Fibroblast of the conjunctiva (primary cell): ENCODE data around the gene BLOC1S4.
"Not testable (repeated sequence)": the region's sequence is repeated elsewhere in the genome, so short reads cannot be mapped to it uniquely, and the experiment has no call there.

ENCODE experiments used
- DNase-seq: peaks from one replicate; pipeline ENCODE4 v3.0.0-alpha.2; 2010; ENCODE audit warnings: low read depth

Gene BLOC1S4

GRCh38 chr4:6716018-6716911 lies at the start of gene BLOC1S4:
BLOC1S4 (plus strand) TSS chr4:6716174; CDS start chr4:6716210, 36 bp downstream.
- peak; percentile 80 for DNase-seq

- DNase-seq, result no peak
Measured at GRCh38 chr4:6668391-6668790, 47.6 kb upstream of the BLOC1S4 start.

- no peak for DNase-seq
Measured at GRCh38 chr4:6671648-6672047, 44.3 kb upstream of the BLOC1S4 start.

GRCh38 chr4:6672131-6672530 lies 43.8 kb upstream of the BLOC1S4 start:
- no peak for DNase-seq

- DNase-seq, result not testable (repeated sequence)
Measured at GRCh38 chr4:6672541-6673190, 43.3 kb upstream of the BLOC1S4 start.

- DNase-seq, result not testable (repeated sequence)
Measured at GRCh38 chr4:6673191-6673659, 42.7 kb upstream of the BLOC1S4 start.

GRCh38 chr4:6673660-6674499 lies 42.1 kb upstream of the BLOC1S4 start:
- peak; percentile 93 for DNase-seq

GRCh38 chr4:6674500-6675149 lies 41.3 kb upstream of the BLOC1S4 start:
- no peak for DNase-seq

- no peak for DNase-seq
Measured at GRCh38 chr4:6676722-6677558, 39.0 kb upstream of the BLOC1S4 start.

- DNase-seq, result no peak
Measured at GRCh38 chr4:6680372-6681034, 35.5 kb upstream of the BLOC1S4 start.

- no peak for DNase-seq
Measured at GRCh38 chr4:6681191-6681590, 34.8 kb upstream of the BLOC1S4 start.

- DNase-seq, result no peak
Measured at GRCh38 chr4:6682862-6683590, 32.9 kb upstream of the BLOC1S4 start.

GRCh38 chr4:6684656-6685055 lies 31.3 kb upstream of the BLOC1S4 start:
- DNase-seq, result no peak

GRCh38 chr4:6686104-6686787 lies 29.7 kb upstream of the BLOC1S4 start:
- DNase-seq, result no peak

GRCh38 chr4:6687947-6688878 lies 27.8 kb upstream of the BLOC1S4 start:
- DNase-seq, result no peak

- DNase-seq, result peak; percentile 73
Measured at GRCh38 chr4:6688879-6689505, 27.0 kb upstream of the BLOC1S4 start.

- no peak for DNase-seq
Measured at GRCh38 chr4:6689506-6689960, 26.4 kb upstream of the BLOC1S4 start.
